RPMI7951 (cell line): ENCODE data around the gene FRMPD2. TPM values are rescaled to one million over a fixed set of nuclear protein-coding genes. Genes with fewer than 3 reads are reported as not detected.
"Not testable (repeated sequence)": the region's sequence is repeated elsewhere in the genome, so short reads cannot be mapped to it uniquely, and the experiment has no call there.

Source experiments
- DNase-seq: peaks from one replicate; pipeline ENCODE4 v3.0.0-alpha.2; 2012; ENCODE audit warnings: low read depth
- total RNA-seq: library from RNA; depleted of rRNA; stranded (reverse); fragments of >200 nt; shearing (Covaris generic); gene quantifications from 2 replicates; pipeline ENCODE4 v1.2.3, GENCODE V29; 2014

The FRMPD2 gene
- total RNA-seq, 1 experiment from 2014 or later, result not detected

GRCh38 chr10:48252354-48252650 is 22.2 kb downstream of the FRMPD2 start:
- no peak for DNase-seq

- no peak for DNase-seq
These were observed 22.8 kb downstream of the FRMPD2 start for GRCh38 chr10:48251525-48252353.

GRCh38 chr10:48251152-48251524 is 23.4 kb downstream of the FRMPD2 start:
- no peak for DNase-seq

GRCh38 chr10:48249763-48250351 is 24.6 kb downstream of the FRMPD2 start:
- DNase-seq, result no peak

- DNase-seq, result no peak
These were observed 25.3 kb downstream of the FRMPD2 start for GRCh38 chr10:48249004-48249762.

GRCh38 chr10:48248462-48248861 is 26.0 kb downstream of the FRMPD2 start:
- DNase-seq, result no peak

GRCh38 chr10:48247680-48248079 is 26.8 kb downstream of the FRMPD2 start:
- DNase-seq, result peak; percentile 92

GRCh38 chr10:48246501-48246900 is 28.0 kb downstream of the FRMPD2 start:
- DNase-seq, result no peak

- no peak for DNase-seq
These were observed 28.5 kb downstream of the FRMPD2 start for GRCh38 chr10:48245977-48246376.

- DNase-seq, result not testable (repeated sequence)
These were observed 30.6 kb downstream of the FRMPD2 start for GRCh38 chr10:48243921-48244320.

- DNase-seq, result no peak
These were observed 31.0 kb downstream of the FRMPD2 start for GRCh38 chr10:48243487-48243886.

- DNase-seq, result no peak
These were observed 32.2 kb downstream of the FRMPD2 start for GRCh38 chr10:48242171-48242904.

- no peak for DNase-seq
These were observed 33.2 kb downstream of the FRMPD2 start for GRCh38 chr10:48241332-48241731.

GRCh38 chr10:48240196-48240595 is 34.3 kb downstream of the FRMPD2 start:
- DNase-seq, result no peak

GRCh38 chr10:48239618-48240017 is 34.9 kb downstream of the FRMPD2 start:
- DNase-seq, result no peak

GRCh38 chr10:48238826-48239520 is 35.5 kb downstream of the FRMPD2 start:
- DNase-seq, result no peak

GRCh38 chr10:48237259-48238250 is 36.9 kb downstream of the FRMPD2 start:
- no peak for DNase-seq

- no peak for DNase-seq
These were observed 38.3 kb downstream of the FRMPD2 start for GRCh38 chr10:48236199-48236621.

GRCh38 chr10:48235501-48235900 is 39.0 kb downstream of the FRMPD2 start:
- DNase-seq, result no peak

- DNase-seq, result no peak
These were observed 39.7 kb downstream of the FRMPD2 start for GRCh38 chr10:48234787-48235186.
